ENCODE results near the gene HK1. TPM values are rescaled to one million over a fixed set of nuclear protein-coding genes. Genes with fewer than 3 reads are reported as not detected.

The HK1 gene
- total RNA-seq, 2 experiments from 2014 or later, result 13.1 to 31.5 TPM

GRCh38 chr10:69232252-69232651, 46.0 kb upstream of the HK1 start:
- no peak overlapping the region for H3K4me3 ChIP-seq (ENCODE audit: low read depth, low read length, poor library complexity, severe bottlenecking)
- peaks cover 12% of the 10 kb centered on the region for H3K4me1 ChIP-seq (ENCODE audit: insufficient read depth, low read length, poor library complexity, severe bottlenecking)
- TF ChIP-seq CTCF (conservative IDR thresholded peaks at IDR 0.05; ENCODE audit: low read length), result no peak
- TF ChIP-seq EZH2phosphoT487 (IDR thresholded peaks at IDR 0.05; ENCODE audit: borderline replicate concordance, low read depth, low read length), result no peak
- no peak overlapping the region for H2AFZ ChIP-seq (ENCODE audit: low read length)
- no peak overlapping the region for H3K4me2 ChIP-seq (ENCODE audit: low read length)
- BruUV-seq (replicated peaks), result no TSS peak
- ChIA-PET POLR2A (no interaction called here), CTCF (ENCODE audit: unreplicated experiment) (no interaction called here)
- H3K9me2 ChIP-seq (ENCODE audit: insufficient read depth, low read length), result no peaks in the 10 kb centered on the region
- no peak for DNase-seq (ENCODE audit: low spot score)
- H4K20me1 ChIP-seq (ENCODE audit: insufficient read depth, low read length), result no peaks in the 10 kb centered on the region
- no peak overlapping the region for H3K27ac ChIP-seq (ENCODE audit: low read depth, low read length, poor library complexity, severe bottlenecking)
- H3K79me2 ChIP-seq (ENCODE audit: insufficient read depth, low read depth, low read length), result no peaks in the 10 kb centered on the region
- no peaks in the 10 kb centered on the region for H3K36me3 ChIP-seq (ENCODE audit: insufficient read depth, low read length)
- H3K9me3 ChIP-seq (ENCODE audit: low read length), result no peaks in the 10 kb centered on the region
- intact Hi-C loops (cut with micrococcal nuclease; ENCODE audit: unreplicated experiment), result no loop called here

GRCh38 chr10:69232736-69233480, 45.4 kb upstream of the HK1 start:
- no peaks in the 10 kb centered on the region for H3K36me3 ChIP-seq (ENCODE audit: insufficient read depth, low read length)

More at GRCh38 chr10:69232736-69233480, 45.4 kb upstream of the HK1 start:
- Histone ChIP-seq H3K4me1 (ENCODE audit: insufficient read depth, low read length, poor library complexity, severe bottlenecking) (peaks cover 12% of the 10 kb centered on the region), H2AFZ (ENCODE audit: low read length) (no peak overlapping the region), H3K4me3 (ENCODE audit: low read depth, low read length, poor library complexity, severe bottlenecking) (no peak overlapping the region), H3K79me2 (ENCODE audit: insufficient read depth, low read depth, low read length) (no peaks in the 10 kb centered on the region), H4K20me1 (ENCODE audit: insufficient read depth, low read length) (no peaks in the 10 kb centered on the region), H3K9me3 (ENCODE audit: low read length) (no peaks in the 10 kb centered on the region), H3K27ac (ENCODE audit: low read depth, low read length, poor library complexity, severe bottlenecking) (no peak overlapping the region), H3K4me2 (ENCODE audit: low read length) (no peak overlapping the region), H3K9me2 (ENCODE audit: insufficient read depth, low read length) (no peaks in the 10 kb centered on the region)
- intact Hi-C loops (cut with micrococcal nuclease; ENCODE audit: unreplicated experiment), result no loop called here
- TF ChIP-seq CTCF (conservative IDR thresholded peaks at IDR 0.05; ENCODE audit: low read length) (no peak), EZH2phosphoT487 (IDR thresholded peaks at IDR 0.05; ENCODE audit: borderline replicate concordance, low read depth, low read length) (no peak)
- POLR2A ChIA-PET, result no interaction called here
- no peak for DNase-seq (ENCODE audit: low spot score)
- CTCF ChIA-PET (ENCODE audit: unreplicated experiment), result no interaction called here
- no TSS peak for BruUV-seq (replicated peaks)
